GM23338 (cell line): ENCODE data around the gene LCP1. TPM values are rescaled to one million over a fixed set of nuclear protein-coding genes. Genes with fewer than 3 reads are reported as not detected.

Source experiments
- ATAC-seq: fragments of 200-7000 bp; cut with Tn5 transposase; 3 replicates; pipeline ENCODE4 v1.9.1; 2020
- DNase-seq: peaks from one replicate; pipeline ENCODE4 v3.0.0-alpha.2; 2015; ENCODE audit warnings: low spot score
- H2AFZ ChIP-seq: fragments of 200-600 bp; sonication (generic); 2 replicates; pipeline ENCODE4 v1.8.0; 2016; ENCODE audit warnings: antibody characterized with exemption, mild to moderate bottlenecking, moderate library complexity
- H3F3A ChIP-seq: fragments of 200-600 bp; sonication (generic); replicated peaks from 2 replicates; pipeline ENCODE4 v1.8.0; 2017; ENCODE audit warnings: antibody characterized with exemption, mixed run types, low read depth
- H3K27ac ChIP-seq: fragments of 200-600 bp; sonication (generic); 2 replicates; pipeline ENCODE4 v1.6.1; 2016; ENCODE audit warnings: low read depth
- H3K27me3 ChIP-seq: fragments of 200-600 bp; sonication (generic); 2 replicates; pipeline ENCODE4 v1.8.0; 2016; ENCODE audit warnings: mild to moderate bottlenecking, mixed run types, moderate library complexity; ENCODE audit not compliant: insufficient read depth
- H3K36me3 ChIP-seq: fragments of 200-600 bp; sonication (generic); 2 replicates; pipeline ENCODE4 v1.8.0; 2016; ENCODE audit warnings: mild to moderate bottlenecking; ENCODE audit not compliant: insufficient read depth
- H3K4me1 ChIP-seq: fragments of 200-600 bp; sonication (generic); 2 replicates; pipeline ENCODE4 v1.8.0; 2016; ENCODE audit warnings: mild to moderate bottlenecking, moderate library complexity; ENCODE audit not compliant: insufficient read depth
- H3K4me2 ChIP-seq: fragments of 200-600 bp; sonication (generic); 2 replicates; pipeline ENCODE4 v1.7.1; 2017; ENCODE audit warnings: mixed run types
- H3K4me3 ChIP-seq: fragments of 200-600 bp; sonication (generic); 2 replicates; pipeline ENCODE4 v1.6.1; 2016; ENCODE audit warnings: mixed run types
- H3K79me2 ChIP-seq: fragments of 200-600 bp; sonication (generic); replicated peaks from 2 replicates; pipeline ENCODE4 v1.8.0; 2017; ENCODE audit warnings: mild to moderate bottlenecking; ENCODE audit not compliant: insufficient read depth
- H3K9me2 ChIP-seq: fragments of 200-600 bp; sonication (generic); 2 replicates; pipeline ENCODE4 v1.8.0; 2017; ENCODE audit not compliant: insufficient read depth
- H4K20me1 ChIP-seq: fragments of 200-600 bp; sonication (generic); replicated peaks from 2 replicates; pipeline ENCODE4 v1.8.0; 2017; ENCODE audit warnings: mild to moderate bottlenecking; ENCODE audit not compliant: insufficient read depth
- H3K27ac Mint-ChIP-seq: 2 replicates; pipeline ENCODE4 v1.8.0; 2020; ENCODE audit warnings: inconsistent platforms, mild to moderate bottlenecking, moderate library complexity, mixed read lengths
- H3K27me3 Mint-ChIP-seq: 3 replicates; pipeline ENCODE4 v1.8.0; 2022; ENCODE audit warnings: low read depth, mild to moderate bottlenecking, moderate library complexity, mixed read lengths, inconsistent platforms; ENCODE audit not compliant: insufficient read depth, poor library complexity
- H3K36me3 Mint-ChIP-seq: 3 replicates; pipeline ENCODE4 v1.8.0; 2021; ENCODE audit warnings: low read depth, mild to moderate bottlenecking, inconsistent platforms, moderate library complexity, mixed read lengths
- H3K4me1 Mint-ChIP-seq: 3 replicates; pipeline ENCODE4 v1.8.0; 2020; ENCODE audit warnings: mild to moderate bottlenecking, inconsistent platforms, mixed read lengths
- H3K4me3 Mint-ChIP-seq: 3 replicates; pipeline ENCODE4 v1.8.0; 2021; ENCODE audit warnings: moderate library complexity, mild to moderate bottlenecking, inconsistent platforms, mixed read lengths
- H3K9me3 Mint-ChIP-seq: 3 replicates; pipeline ENCODE4 v1.8.0; 2020; ENCODE audit warnings: moderate library complexity, mild to moderate bottlenecking, inconsistent platforms, mixed read lengths
- CREB1 ChIP-seq: fragments of 250-450 bp; sonication (Bioruptor Pico); IDR thresholded peaks from 2 replicates; pipeline ENCODE4 v1.5.0; 2020; ENCODE audit warnings: low read depth, mild to moderate bottlenecking, moderate library complexity
- EZH2 ChIP-seq: fragments of 200-600 bp; sonication (generic); IDR thresholded peaks from one replicate; pipeline ENCODE4 v1.8.0; 2017; ENCODE audit warnings: antibody characterized with exemption, mild to moderate bottlenecking, low read depth; ENCODE audit not compliant: unreplicated experiment
- EZH2phosphoT487 ChIP-seq: fragments of 200-600 bp; sonication (generic); IDR thresholded peaks from one replicate; pipeline ENCODE4 v1.8.1; 2018; ENCODE audit warnings: antibody characterized with exemption; ENCODE audit not compliant: unreplicated experiment
- JUNB ChIP-seq: IDR thresholded peaks from one replicate; pipeline ENCODE4 v1.6.1; 2016; ENCODE audit warnings: antibody characterized with exemption; ENCODE audit not compliant: unreplicated experiment
- NANOG ChIP-seq: IDR thresholded peaks from 2 replicates; pipeline ENCODE4 v1.6.1; 2016; ENCODE audit warnings: antibody characterized with exemption, borderline replicate concordance
- POLR2AphosphoS5 ChIP-seq: IDR thresholded peaks from 2 replicates; pipeline ENCODE4 v1.6.1; 2016; ENCODE audit warnings: antibody characterized with exemption, low read depth
- ZNF114 ChIP-seq: fragments of 250-450 bp; sonication (Bioruptor Pico); IDR thresholded peaks from 2 replicates; pipeline ENCODE4 v1.5.0; 2020; ENCODE audit warnings: mild to moderate bottlenecking, moderate library complexity
- ZNF331 ChIP-seq: fragments of 250-450 bp; sonication (Bioruptor Pico); IDR thresholded peaks from 2 replicates; pipeline ENCODE4 v1.5.0; 2020; ENCODE audit warnings: low read depth, mild to moderate bottlenecking, moderate library complexity
- polyA plus RNA-seq: library from polyadenylated mRNA; unstranded; fragments of >200 nt; fragmentation: Nextera tagmentation; extraction: Ambion mirVana; gene quantifications from 2 replicates; pipeline ENCODE4 v1.2.1, GENCODE V29; 2016
- total RNA-seq: library from RNA; depleted of rRNA; stranded (reverse); fragments of >200 nt; shearing (Covaris generic); gene quantifications from 2 replicates; pipeline ENCODE4 v1.2.3, GENCODE V29; 2014
- TF ChIP-seq, protein P1 (sequence below), 2 experiments: fragments of 200-600 bp in 1 of 2; sonication (generic) in 1 of 2; conservative IDR thresholded peaks; 2 replicates each; pipeline versions ENCODE4 v1.5.1 to v1.6.1; 2016 to 2017; ENCODE audit warnings: antibody characterized with exemption in 2 of 2, low read depth in 2 of 2, mild to moderate bottlenecking in 2 of 2, moderate library complexity in 1 of 2
- TF ChIP-seq, protein P2 (sequence below): IDR thresholded peaks from one replicate; pipeline ENCODE4 v1.6.1; 2018; ENCODE audit warnings: antibody characterized with exemption; ENCODE audit not compliant: unreplicated experiment
- TF ChIP-seq, protein P3 (sequence below): fragments of 250-450 bp; sonication (Bioruptor Pico); IDR thresholded peaks from 2 replicates; pipeline ENCODE4 v1.5.0; 2020; ENCODE audit warnings: mild to moderate bottlenecking, moderate library complexity
- TF ChIP-seq, protein P4 (sequence below): IDR thresholded peaks from 2 replicates; pipeline ENCODE4 v1.6.1; 2016; ENCODE audit warnings: antibody characterized with exemption

LCP1 gene
- total and polyA plus RNA-seq, 2 experiments from 2014 or later, result 1.9 to 3.4 TPM

DNA sequence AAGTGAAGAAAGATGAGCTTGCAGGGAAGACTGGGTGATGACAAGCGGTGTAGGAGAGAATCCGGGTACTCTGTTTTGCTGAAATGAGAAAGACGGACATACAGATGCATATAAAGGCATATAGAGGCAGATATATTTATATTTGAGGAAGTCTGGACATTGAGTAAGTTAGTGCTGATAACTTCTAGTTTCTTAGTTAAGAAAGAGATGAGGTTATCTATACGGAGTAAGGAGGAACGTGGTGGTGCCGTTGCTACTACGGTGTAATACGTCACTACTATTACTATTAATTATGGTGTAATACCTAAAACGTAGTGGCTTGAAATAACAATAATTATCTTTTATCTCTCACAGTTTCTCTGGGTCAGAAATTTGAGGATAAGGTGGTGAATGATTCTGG is 67.4 kb downstream of the LCP1 start (continued):
- no peak for TF ChIP-seq EZH2phosphoT487
- TF ChIP-seq, protein P1, sequence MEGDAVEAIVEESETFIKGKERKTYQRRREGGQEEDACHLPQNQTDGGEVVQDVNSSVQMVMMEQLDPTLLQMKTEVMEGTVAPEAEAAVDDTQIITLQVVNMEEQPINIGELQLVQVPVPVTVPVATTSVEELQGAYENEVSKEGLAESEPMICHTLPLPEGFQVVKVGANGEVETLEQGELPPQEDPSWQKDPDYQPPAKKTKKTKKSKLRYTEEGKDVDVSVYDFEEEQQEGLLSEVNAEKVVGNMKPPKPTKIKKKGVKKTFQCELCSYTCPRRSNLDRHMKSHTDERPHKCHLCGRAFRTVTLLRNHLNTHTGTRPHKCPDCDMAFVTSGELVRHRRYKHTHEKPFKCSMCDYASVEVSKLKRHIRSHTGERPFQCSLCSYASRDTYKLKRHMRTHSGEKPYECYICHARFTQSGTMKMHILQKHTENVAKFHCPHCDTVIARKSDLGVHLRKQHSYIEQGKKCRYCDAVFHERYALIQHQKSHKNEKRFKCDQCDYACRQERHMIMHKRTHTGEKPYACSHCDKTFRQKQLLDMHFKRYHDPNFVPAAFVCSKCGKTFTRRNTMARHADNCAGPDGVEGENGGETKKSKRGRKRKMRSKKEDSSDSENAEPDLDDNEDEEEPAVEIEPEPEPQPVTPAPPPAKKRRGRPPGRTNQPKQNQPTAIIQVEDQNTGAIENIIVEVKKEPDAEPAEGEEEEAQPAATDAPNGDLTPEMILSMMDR (conservative IDR thresholded peaks at IDR 0.05; ENCODE audit: low read depth in 2 of 2), result no peak
- TF ChIP-seq JUNB, result no peak
- TF ChIP-seq, protein P2, sequence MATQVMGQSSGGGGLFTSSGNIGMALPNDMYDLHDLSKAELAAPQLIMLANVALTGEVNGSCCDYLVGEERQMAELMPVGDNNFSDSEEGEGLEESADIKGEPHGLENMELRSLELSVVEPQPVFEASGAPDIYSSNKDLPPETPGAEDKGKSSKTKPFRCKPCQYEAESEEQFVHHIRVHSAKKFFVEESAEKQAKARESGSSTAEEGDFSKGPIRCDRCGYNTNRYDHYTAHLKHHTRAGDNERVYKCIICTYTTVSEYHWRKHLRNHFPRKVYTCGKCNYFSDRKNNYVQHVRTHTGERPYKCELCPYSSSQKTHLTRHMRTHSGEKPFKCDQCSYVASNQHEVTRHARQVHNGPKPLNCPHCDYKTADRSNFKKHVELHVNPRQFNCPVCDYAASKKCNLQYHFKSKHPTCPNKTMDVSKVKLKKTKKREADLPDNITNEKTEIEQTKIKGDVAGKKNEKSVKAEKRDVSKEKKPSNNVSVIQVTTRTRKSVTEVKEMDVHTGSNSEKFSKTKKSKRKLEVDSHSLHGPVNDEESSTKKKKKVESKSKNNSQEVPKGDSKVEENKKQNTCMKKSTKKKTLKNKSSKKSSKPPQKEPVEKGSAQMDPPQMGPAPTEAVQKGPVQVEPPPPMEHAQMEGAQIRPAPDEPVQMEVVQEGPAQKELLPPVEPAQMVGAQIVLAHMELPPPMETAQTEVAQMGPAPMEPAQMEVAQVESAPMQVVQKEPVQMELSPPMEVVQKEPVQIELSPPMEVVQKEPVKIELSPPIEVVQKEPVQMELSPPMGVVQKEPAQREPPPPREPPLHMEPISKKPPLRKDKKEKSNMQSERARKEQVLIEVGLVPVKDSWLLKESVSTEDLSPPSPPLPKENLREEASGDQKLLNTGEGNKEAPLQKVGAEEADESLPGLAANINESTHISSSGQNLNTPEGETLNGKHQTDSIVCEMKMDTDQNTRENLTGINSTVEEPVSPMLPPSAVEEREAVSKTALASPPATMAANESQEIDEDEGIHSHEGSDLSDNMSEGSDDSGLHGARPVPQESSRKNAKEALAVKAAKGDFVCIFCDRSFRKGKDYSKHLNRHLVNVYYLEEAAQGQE, result no peak

DNA sequence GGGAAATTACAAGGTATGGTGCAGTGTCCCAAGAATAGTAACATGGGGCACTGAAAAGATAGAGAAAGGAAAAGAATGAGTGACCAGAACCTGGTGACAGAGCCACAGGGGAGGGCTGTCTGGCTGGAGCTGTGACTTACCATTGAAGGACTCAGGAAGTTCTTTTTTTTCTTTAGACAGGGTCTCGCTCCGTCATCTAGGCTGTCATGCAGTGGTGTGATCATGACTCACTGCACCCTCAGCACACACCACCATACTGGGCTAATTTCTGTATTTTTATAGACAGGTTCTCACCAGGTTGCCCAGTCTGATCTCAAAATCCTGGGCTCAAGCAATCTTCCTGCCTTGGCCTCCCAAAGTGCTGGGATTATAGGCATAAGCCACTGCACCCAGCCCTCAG is 68.4 kb downstream of the LCP1 start:
- no peaks in the 10 kb centered on the region for H3K4me1 Mint-ChIP-seq
- H3K27ac ChIP-seq, result no peak overlapping the region
- no peak for ATAC-seq
- H3K4me3 Mint-ChIP-seq, result no peak overlapping the region
- H3K9me3 Mint-ChIP-seq, result no peaks in the 10 kb centered on the region
- no peaks in the 10 kb centered on the region for H3K36me3 Mint-ChIP-seq
- no peak overlapping the region for H3K27ac Mint-ChIP-seq
- no peak for DNase-seq
- no peak overlapping the region for H3K4me2 ChIP-seq
- no peaks in the 10 kb centered on the region for H3K79me2 ChIP-seq
- no peaks in the 10 kb centered on the region for H3K4me1 ChIP-seq
- no peaks in the 10 kb centered on the region for H3K36me3 ChIP-seq
- H2AFZ ChIP-seq, result no peak overlapping the region
- H3K27me3 ChIP-seq, result no peaks in the 10 kb centered on the region
- no peak overlapping the region for H3K4me3 ChIP-seq
- no peaks in the 10 kb centered on the region for H3K9me2 ChIP-seq
- H3K27me3 Mint-ChIP-seq, result peaks cover 3% of the 10 kb centered on the region
- no peaks in the 10 kb centered on the region for H3F3A ChIP-seq
- no peaks in the 10 kb centered on the region for H4K20me1 ChIP-seq
- TF ChIP-seq POLR2AphosphoS5 (no peak), EZH2 (no peak), ZNF331 (CRISPR knock-in tag) (no peak), ZNF114 (CRISPR knock-in tag) (no peak), EZH2phosphoT487 (no peak), NANOG (no peak), CREB1 (CRISPR knock-in tag) (no peak), JUNB (no peak)
- TF ChIP-seq, protein P3, sequence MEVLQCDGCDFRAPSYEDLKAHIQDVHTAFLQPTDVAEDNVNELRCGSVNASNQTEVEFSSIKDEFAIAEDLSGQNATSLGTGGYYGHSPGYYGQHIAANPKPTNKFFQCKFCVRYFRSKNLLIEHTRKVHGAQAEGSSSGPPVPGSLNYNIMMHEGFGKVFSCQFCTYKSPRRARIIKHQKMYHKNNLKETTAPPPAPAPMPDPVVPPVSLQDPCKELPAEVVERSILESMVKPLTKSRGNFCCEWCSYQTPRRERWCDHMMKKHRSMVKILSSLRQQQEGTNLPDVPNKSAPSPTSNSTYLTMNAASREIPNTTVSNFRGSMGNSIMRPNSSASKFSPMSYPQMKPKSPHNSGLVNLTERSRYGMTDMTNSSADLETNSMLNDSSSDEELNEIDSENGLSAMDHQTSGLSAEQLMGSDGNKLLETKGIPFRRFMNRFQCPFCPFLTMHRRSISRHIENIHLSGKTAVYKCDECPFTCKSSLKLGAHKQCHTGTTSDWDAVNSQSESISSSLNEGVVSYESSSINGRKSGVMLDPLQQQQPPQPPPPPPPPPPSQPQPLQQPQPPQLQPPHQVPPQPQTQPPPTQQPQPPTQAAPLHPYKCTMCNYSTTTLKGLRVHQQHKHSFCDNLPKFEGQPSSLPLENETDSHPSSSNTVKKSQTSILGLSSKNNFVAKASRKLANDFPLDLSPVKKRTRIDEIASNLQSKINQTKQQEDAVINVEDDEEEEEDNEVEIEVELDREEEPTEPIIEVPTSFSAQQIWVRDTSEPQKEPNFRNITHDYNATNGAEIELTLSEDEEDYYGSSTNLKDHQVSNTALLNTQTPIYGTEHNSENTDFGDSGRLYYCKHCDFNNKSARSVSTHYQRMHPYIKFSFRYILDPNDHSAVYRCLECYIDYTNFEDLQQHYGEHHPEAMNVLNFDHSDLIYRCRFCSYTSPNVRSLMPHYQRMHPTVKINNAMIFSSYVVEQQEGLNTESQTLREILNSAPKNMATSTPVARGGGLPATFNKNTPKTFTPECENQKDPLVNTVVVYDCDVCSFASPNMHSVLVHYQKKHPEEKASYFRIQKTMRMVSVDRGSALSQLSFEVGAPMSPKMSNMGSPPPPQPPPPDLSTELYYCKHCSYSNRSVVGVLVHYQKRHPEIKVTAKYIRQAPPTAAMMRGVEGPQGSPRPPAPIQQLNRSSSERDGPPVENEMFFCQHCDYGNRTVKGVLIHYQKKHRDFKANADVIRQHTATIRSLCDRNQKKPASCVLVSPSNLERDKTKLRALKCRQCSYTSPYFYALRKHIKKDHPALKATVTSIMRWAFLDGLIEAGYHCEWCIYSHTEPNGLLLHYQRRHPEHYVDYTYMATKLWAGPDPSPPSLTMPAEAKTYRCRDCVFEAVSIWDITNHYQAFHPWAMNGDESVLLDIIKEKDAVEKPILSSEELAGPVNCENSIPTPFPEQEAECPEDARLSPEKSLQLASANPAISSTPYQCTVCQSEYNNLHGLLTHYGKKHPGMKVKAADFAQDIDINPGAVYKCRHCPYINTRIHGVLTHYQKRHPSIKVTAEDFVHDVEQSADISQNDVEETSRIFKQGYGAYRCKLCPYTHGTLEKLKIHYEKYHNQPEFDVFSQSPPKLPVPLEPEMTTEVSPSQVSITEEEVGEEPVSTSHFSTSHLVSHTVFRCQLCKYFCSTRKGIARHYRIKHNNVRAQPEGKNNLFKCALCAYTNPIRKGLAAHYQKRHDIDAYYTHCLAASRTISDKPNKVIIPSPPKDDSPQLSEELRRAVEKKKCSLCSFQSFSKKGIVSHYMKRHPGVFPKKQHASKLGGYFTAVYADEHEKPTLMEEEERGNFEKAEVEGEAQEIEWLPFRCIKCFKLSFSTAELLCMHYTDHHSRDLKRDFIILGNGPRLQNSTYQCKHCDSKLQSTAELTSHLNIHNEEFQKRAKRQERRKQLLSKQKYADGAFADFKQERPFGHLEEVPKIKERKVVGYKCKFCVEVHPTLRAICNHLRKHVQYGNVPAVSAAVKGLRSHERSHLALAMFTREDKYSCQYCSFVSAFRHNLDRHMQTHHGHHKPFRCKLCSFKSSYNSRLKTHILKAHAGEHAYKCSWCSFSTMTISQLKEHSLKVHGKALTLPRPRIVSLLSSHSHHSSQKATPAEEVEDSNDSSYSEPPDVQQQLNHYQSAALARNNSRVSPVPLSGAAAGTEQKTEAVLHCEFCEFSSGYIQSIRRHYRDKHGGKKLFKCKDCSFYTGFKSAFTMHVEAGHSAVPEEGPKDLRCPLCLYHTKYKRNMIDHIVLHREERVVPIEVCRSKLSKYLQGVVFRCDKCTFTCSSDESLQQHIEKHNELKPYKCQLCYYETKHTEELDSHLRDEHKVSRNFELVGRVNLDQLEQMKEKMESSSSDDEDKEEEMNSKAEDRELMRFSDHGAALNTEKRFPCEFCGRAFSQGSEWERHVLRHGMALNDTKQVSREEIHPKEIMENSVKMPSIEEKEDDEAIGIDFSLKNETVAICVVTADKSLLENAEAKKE (CRISPR knock-in tag), result no peak
- TF ChIP-seq, protein P4, sequence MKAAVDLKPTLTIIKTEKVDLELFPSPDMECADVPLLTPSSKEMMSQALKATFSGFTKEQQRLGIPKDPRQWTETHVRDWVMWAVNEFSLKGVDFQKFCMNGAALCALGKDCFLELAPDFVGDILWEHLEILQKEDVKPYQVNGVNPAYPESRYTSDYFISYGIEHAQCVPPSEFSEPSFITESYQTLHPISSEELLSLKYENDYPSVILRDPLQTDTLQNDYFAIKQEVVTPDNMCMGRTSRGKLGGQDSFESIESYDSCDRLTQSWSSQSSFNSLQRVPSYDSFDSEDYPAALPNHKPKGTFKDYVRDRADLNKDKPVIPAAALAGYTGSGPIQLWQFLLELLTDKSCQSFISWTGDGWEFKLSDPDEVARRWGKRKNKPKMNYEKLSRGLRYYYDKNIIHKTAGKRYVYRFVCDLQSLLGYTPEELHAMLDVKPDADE, result no peak
